AG08396 (cell line): Measurements from ENCODE around the gene GNG7.
A peak's percentile ranks its signal among the peaks of the same experiment; 100 is the strongest.
"Not testable (repeated sequence)": the region's sequence is repeated elsewhere in the genome, so short reads cannot be mapped to it uniquely, and the experiment has no call there.

Experiments
- DNase-seq: peaks from one replicate; pipeline ENCODE4 v3.0.0; 2012; ENCODE audit warnings: low spot score, mixed read lengths

GNG7 gene

GRCh38 chr19:2713170-2713569, 10.7 kb upstream of the GNG7 start:
- not testable (repeated sequence) for DNase-seq

- DNase-seq: no peak
Observed at GRCh38 chr19:2711875-2712205, 9.3 kb upstream of the GNG7 start.

GRCh38 chr19:2711172-2711874, 8.8 kb upstream of the GNG7 start:
- DNase-seq: peak; percentile 80

GRCh38 chr19:2706251-2706650, 3.8 kb upstream of the GNG7 start:
- no peak for DNase-seq

- DNase-seq: no peak
Observed at GRCh38 chr19:2703691-2704216, 1.3 kb upstream of the GNG7 start.

GRCh38 chr19:2703077-2703437, 563 bp upstream of the GNG7 start:
- DNase-seq: no peak

- DNase-seq: no peak
Observed at GRCh38 chr19:2701361-2702169, 929 bp downstream of the GNG7 start.

- DNase-seq: no peak
Observed at GRCh38 chr19:2700660-2701360, 1.7 kb downstream of the GNG7 start.

- no peak for DNase-seq
Observed at GRCh38 chr19:2699413-2700140, 2.9 kb downstream of the GNG7 start.

GRCh38 chr19:2694196-2694595, 8.3 kb downstream of the GNG7 start:
- no peak for DNase-seq

GRCh38 chr19:2693492-2694160, 8.9 kb downstream of the GNG7 start:
- DNase-seq: no peak

- DNase-seq: no peak
Observed at GRCh38 chr19:2691951-2692350, 10.5 kb downstream of the GNG7 start.

- no peak for DNase-seq
Observed at GRCh38 chr19:2690856-2691255, 11.6 kb downstream of the GNG7 start.

GRCh38 chr19:2686360-2686759, 16.1 kb downstream of the GNG7 start:
- no peak for DNase-seq

GRCh38 chr19:2685204-2685704, 17.2 kb downstream of the GNG7 start:
- DNase-seq: no peak

GRCh38 chr19:2683430-2684003, 19.0 kb downstream of the GNG7 start:
- DNase-seq: no peak

- no peak for DNase-seq
Observed at GRCh38 chr19:2680808-2681207, 21.7 kb downstream of the GNG7 start.

- DNase-seq: no peak
Observed at GRCh38 chr19:2679439-2679838, 23.1 kb downstream of the GNG7 start.

- not testable (repeated sequence) for DNase-seq
Observed at GRCh38 chr19:2678948-2679347, 23.5 kb downstream of the GNG7 start.

GRCh38 chr19:2678044-2678671, 24.3 kb downstream of the GNG7 start:
- DNase-seq: no peak

GRCh38 chr19:2676823-2677222, 25.7 kb downstream of the GNG7 start:
- DNase-seq: no peak
